Measurements from ENCODE around the gene SPON1. TPM values are rescaled to one million over a fixed set of nuclear protein-coding genes. Genes with fewer than 3 reads are reported as not detected.

The SPON1 gene
- total and polyA plus RNA-seq, 2 donors (not counting 1 experiment from before 2014, with no cell fraction given), result 0.30 TPM; not detected in 1

- Histone ChIP-seq H4K20me1 (ENCODE audit: control insufficient read depth, insufficient read depth, low read length, poor library complexity, severe bottlenecking) (no peaks in the 10 kb centered on the region), H3K27me3 (replicated peaks in 1 of 4; ENCODE audit: control extremely low read depth in 1 of 4, control insufficient read depth in 3 of 4, insufficient read depth in 4 of 4, low read length in 3 of 4) (no peaks in the 10 kb centered on the region), H3K9ac (ENCODE audit: low read length) (no peak overlapping the region), H2AFZ (ENCODE audit: insufficient read depth, low read depth, low read length, poor library complexity, severe bottlenecking) (no peak overlapping the region), H3K4me2 (replicated peaks; ENCODE audit: low read depth, low read length, poor library complexity, severe bottlenecking) (no peak overlapping the region), H3K79me2 (ENCODE audit: control insufficient read depth, insufficient read depth, low read length) (no peaks in the 10 kb centered on the region), H3K4me1 (ENCODE audit: control insufficient read depth in 2 of 2, insufficient read depth in 2 of 2, low read length in 2 of 2) (peaks cover 2 to 7% of the 10 kb centered on the region in 2 donors), H3K4me3 (ENCODE audit: control extremely low read depth in 1 of 5, extremely low read depth in 1 of 5, insufficient read depth in 1 of 5, low read depth in 2 of 5, low read length in 4 of 5) (no peak overlapping the region), H3K9me3 (ENCODE audit: control extremely low read depth in 1 of 3, control insufficient read depth in 2 of 3, insufficient read depth in 1 of 3, low read length in 2 of 3) (no peaks in the 10 kb centered on the region), H3K36me3 (replicated peaks in 1 of 2; ENCODE audit: control extremely low read depth in 1 of 2, control insufficient read depth in 1 of 2, extremely low read depth in 1 of 2, insufficient read depth in 2 of 2, low read length in 1 of 2) (no peaks in the 10 kb centered on the region), H3K27ac (ENCODE audit: low read length in 2 of 2) (no peak overlapping the region)
- peaks cover 4% of the 10 kb centered on the region for H3K27me3 Mint-ChIP-seq
- intact Hi-C loops (cut with micrococcal nuclease), result no loop called here
- no peaks in the 10 kb centered on the region for H3K9me3 Mint-ChIP-seq (ENCODE audit: insufficient read depth)
- TF ChIP-seq CTCF (IDR thresholded peaks at IDR 0.05) (no peak), EZH2 (IDR thresholded peaks at IDR 0.05; ENCODE audit: borderline replicate concordance, insufficient read depth, low read depth, low read length, poor library complexity, severe bottlenecking) (no peak)
- no peak for DNase-seq
- ChIA-PET POLR2A (no interaction called here), CTCF (no interaction called here)
- peaks cover 12% of the 10 kb centered on the region for H3K4me1 Mint-ChIP-seq
- WGBS (ENCODE audit: insufficient coverage), result 72% methylated on average over 3 of the region's 3 CpGs
- no peak overlapping the region for H3K4me3 Mint-ChIP-seq
- no peak for ATAC-seq (ENCODE audit: low read depth)
- no peak overlapping the region for H3K27ac Mint-ChIP-seq
These were observed 231.1 kb downstream of the SPON1 start for GRCh38 chr11:14193644-14194043.

- Mint-ChIP-seq H3K27me3 (peaks cover 9% of the 10 kb centered on the region), H3K9me3 (ENCODE audit: insufficient read depth) (no peaks in the 10 kb centered on the region), H3K4me1 (no peaks in the 10 kb centered on the region), H3K27ac (no peak overlapping the region), H3K4me3 (no peak overlapping the region)
- no peaks in the 10 kb centered on the region for H3K79me2 ChIP-seq (ENCODE audit: control insufficient read depth, insufficient read depth, low read length)
- no peak overlapping the region for H3K9ac ChIP-seq (ENCODE audit: low read length)
- H3K4me3 ChIP-seq (ENCODE audit: control extremely low read depth in 1 of 5, extremely low read depth in 1 of 5, insufficient read depth in 1 of 5, low read depth in 2 of 5, low read length in 4 of 5), result no peak overlapping the region
- no peaks in the 10 kb centered on the region for H3K27me3 ChIP-seq (replicated peaks in 1 of 4; ENCODE audit: control extremely low read depth in 1 of 4, control insufficient read depth in 3 of 4, insufficient read depth in 4 of 4, low read length in 3 of 4)
- intact Hi-C loops (cut with micrococcal nuclease), result no loop called here
- no peaks in the 10 kb centered on the region for H3K9me3 ChIP-seq (ENCODE audit: control extremely low read depth in 1 of 3, control insufficient read depth in 2 of 3, insufficient read depth in 1 of 3, low read length in 2 of 3)
- TF ChIP-seq CTCF (IDR thresholded peaks at IDR 0.05) (no peak), EZH2 (IDR thresholded peaks at IDR 0.05; ENCODE audit: borderline replicate concordance, insufficient read depth, low read depth, low read length, poor library complexity, severe bottlenecking) (no peak)
- ChIA-PET CTCF (no interaction called here), POLR2A (no interaction called here)
- no peaks in the 10 kb centered on the region for H3K4me1 ChIP-seq (ENCODE audit: control insufficient read depth in 2 of 2, insufficient read depth in 2 of 2, low read length in 2 of 2)
- no peak overlapping the region for H3K27ac ChIP-seq (ENCODE audit: low read length in 2 of 2)
- DNase-seq, result no peak
- no peaks in the 10 kb centered on the region for H4K20me1 ChIP-seq (ENCODE audit: control insufficient read depth, insufficient read depth, low read length, poor library complexity, severe bottlenecking)
- H2AFZ ChIP-seq (ENCODE audit: insufficient read depth, low read depth, low read length, poor library complexity, severe bottlenecking), result peak overlapping the region; percentile 18
- ATAC-seq (ENCODE audit: low read depth), result no peak
- H3K36me3 ChIP-seq (replicated peaks in 1 of 2; ENCODE audit: control extremely low read depth in 1 of 2, control insufficient read depth in 1 of 2, extremely low read depth in 1 of 2, insufficient read depth in 2 of 2, low read length in 1 of 2), result no peaks in the 10 kb centered on the region
- WGBS (ENCODE audit: insufficient coverage), result 76% methylated on average over 6 of the region's 15 CpGs
- H3K4me2 ChIP-seq (replicated peaks; ENCODE audit: low read depth, low read length, poor library complexity, severe bottlenecking), result no peak overlapping the region
These were observed 240.0 kb downstream of the SPON1 start for GRCh38 chr11:14202251-14203196.

Measured in B cell (primary cell).